IMR-90 (cell line): Measurements from ENCODE around the gene LGALSL. TPM values are rescaled to one million over a fixed set of nuclear protein-coding genes. Genes with fewer than 3 reads are reported as not detected.

Experiments used
- ATAC-seq: fragments of 200-7000 bp; cut with Tn5 transposase; 2 replicates; pipeline ENCODE4 v1.9.1; 2020; ENCODE audit warnings: low read depth, mild to moderate bottlenecking, moderate library complexity
- BruUV-seq: library from RNA; stranded (reverse); fragments of 400-500 nt; replicated peaks from 2 replicates; lab custom pipeline; 2021; lab: Mats Ljungman, UMichigan
- CTCF ChIA-PET: fragments of 300-600 bp; formaldehyde crosslinking; extraction: SDS; loops from one replicate; lab custom pipeline; 2021; ENCODE audit warnings: antibody characterized with exemption; lab: Yijun Ruan, JAX
- POLR2A ChIA-PET: fragments of 300-600 bp; sonication (Branson Sonifier 250); formaldehyde crosslinking; loops from one replicate; lab custom pipeline; 2022; ENCODE audit warnings: antibody characterized with exemption; ENCODE audit not compliant: unreplicated experiment; lab: Charles Lee
- DNase-seq: peaks from one replicate; pipeline ENCODE4 v3.0.0; 2013
- H2AFZ ChIP-seq: replicated peaks from 2 replicates; pipeline ENCODE3; 2013; ENCODE audit warnings: low read length, mild to moderate bottlenecking; ENCODE audit not compliant: poor library complexity
- H2AK5ac ChIP-seq: 2 replicates; pipeline ENCODE4 v1.6.1; 2013; ENCODE audit warnings: low read depth, low read length, inconsistent platforms
- H2AK9ac ChIP-seq: replicated peaks from 2 replicates; pipeline ENCODE3; 2013; ENCODE audit warnings: mild to moderate bottlenecking, low read depth, low read length, moderate library complexity; ENCODE audit not compliant: poor library complexity
- H2BK120ac ChIP-seq: 2 replicates; pipeline ENCODE4 v1.6.1; 2013; ENCODE audit warnings: low read depth, low read length, inconsistent platforms
- H2BK15ac ChIP-seq: 3 replicates; pipeline ENCODE4 v1.6.1; 2013; ENCODE audit warnings: low read depth, low read length, inconsistent platforms
- H2BK20ac ChIP-seq: 2 replicates; pipeline ENCODE4 v1.6.1; 2013; ENCODE audit warnings: low read depth, mild to moderate bottlenecking, inconsistent platforms, low read length, moderate library complexity
- H2BK5ac ChIP-seq: 2 replicates; pipeline ENCODE4 v1.6.1; 2013; ENCODE audit warnings: mild to moderate bottlenecking, low read depth, low read length, inconsistent platforms; ENCODE audit not compliant: poor library complexity, severe bottlenecking
- H3K14ac ChIP-seq: replicated peaks from 2 replicates; pipeline ENCODE4 v1.6.1; 2013; ENCODE audit warnings: low read depth, low read length, inconsistent platforms
- H3K18ac ChIP-seq: 2 replicates; pipeline ENCODE4 v1.6.1; 2013; ENCODE audit warnings: low read depth, low read length, control low read depth
- H3K23ac ChIP-seq: 2 replicates; pipeline ENCODE4 v1.6.1; 2013; ENCODE audit warnings: low read depth, low read length, inconsistent platforms
- H3K27ac ChIP-seq: 2 replicates; pipeline ENCODE4 v1.5.1; 2013; ENCODE audit warnings: mild to moderate bottlenecking, control low read depth, low read length; ENCODE audit not compliant: insufficient read depth
- H3K27me3 ChIP-seq: 2 replicates; pipeline ENCODE4 v1.6.1; 2013; ENCODE audit warnings: low read length; ENCODE audit not compliant: control insufficient read depth, insufficient read depth
- H3K36me3 ChIP-seq: 2 replicates; pipeline ENCODE4 v1.6.1; 2013; ENCODE audit warnings: low read length, mixed read lengths; ENCODE audit not compliant: control insufficient read depth, insufficient read depth
- H3K4ac ChIP-seq: 2 replicates; pipeline ENCODE4 v1.6.1; 2013; ENCODE audit warnings: low read depth, low read length, inconsistent platforms
- H3K4me1 ChIP-seq: 2 replicates; pipeline ENCODE4 v1.6.1; 2013; ENCODE audit warnings: low read length, mixed read lengths; ENCODE audit not compliant: control insufficient read depth, insufficient read depth
- H3K4me2 ChIP-seq: 2 replicates; pipeline ENCODE4 v1.6.1; 2013; ENCODE audit warnings: low read depth, mild to moderate bottlenecking, control low read depth, low read length, moderate library complexity
- H3K4me3 ChIP-seq: 2 replicates; pipeline ENCODE4 v1.5.1; 2013; ENCODE audit warnings: low read depth, mild to moderate bottlenecking, control low read depth, low read length, moderate library complexity; ENCODE audit not compliant: insufficient read depth
- H3K56ac ChIP-seq: 2 replicates; pipeline ENCODE4 v1.6.1; 2013; ENCODE audit warnings: low read length, inconsistent platforms; ENCODE audit not compliant: insufficient read depth; ENCODE audit errors: extremely low read depth
- H3K79me1 ChIP-seq, 2 experiments: 2 replicates each; pipeline ENCODE4 v1.6.1; 2013; ENCODE audit warnings: low read length in 2 of 2, inconsistent platforms in 1 of 2, low read depth in 1 of 2
- H3K9ac ChIP-seq: 2 replicates; pipeline ENCODE4 v1.6.1; 2013; ENCODE audit warnings: low read depth, low read length, control low read depth
- H3K9me1 ChIP-seq: 2 replicates; pipeline ENCODE4 v1.6.1; 2013; ENCODE audit warnings: low read length, inconsistent platforms; ENCODE audit not compliant: insufficient read depth
- H3K9me3 ChIP-seq: 2 replicates; pipeline ENCODE4 v1.6.1; 2013; ENCODE audit warnings: low read length; ENCODE audit not compliant: control insufficient read depth, insufficient read depth
- H4K20me1 ChIP-seq: 2 replicates; pipeline ENCODE4 v1.6.1; 2013; ENCODE audit warnings: low read length, inconsistent platforms; ENCODE audit not compliant: insufficient read depth
- H4K5ac ChIP-seq: 2 replicates; pipeline ENCODE4 v1.6.1; 2013; ENCODE audit warnings: mild to moderate bottlenecking, low read depth, low read length, control low read depth
- H4K8ac ChIP-seq, 2 experiments: 2 replicates each; pipeline ENCODE4 v1.6.1; 2013; ENCODE audit warnings: low read depth in 2 of 2, low read length in 2 of 2, control low read depth in 1 of 2, inconsistent platforms in 1 of 2
- H4K91ac ChIP-seq: 2 replicates; pipeline ENCODE4 v1.6.1; 2013; ENCODE audit warnings: low read depth, low read length, inconsistent platforms; ENCODE audit not compliant: insufficient read depth
- CEBPB ChIP-seq: IDR thresholded peaks from 2 replicates; pipeline ENCODE4 v1.6.1; 2012; ENCODE audit warnings: low read depth, low read length, improper control_type of control experiment
- POLR2A ChIP-seq: IDR thresholded peaks from 2 replicates; pipeline ENCODE4 v1.6.1; 2012; ENCODE audit warnings: mild to moderate bottlenecking, low read depth, low read length
- RFX5 ChIP-seq: IDR thresholded peaks from 2 replicates; pipeline ENCODE4 v1.8.0; 2012; ENCODE audit warnings: low read depth, mild to moderate bottlenecking, low read length, moderate library complexity
- WGBS, 2 experiments: methylation state at CpG; one replicate each; pipeline versions ENCODE4 v1.1.5 to v1.1.7; 2013; ENCODE audit warnings: missing lambda C conversion rate in 2 of 2; ENCODE audit not compliant: insufficient read length in 1 of 2; ENCODE audit errors: extremely low coverage in 2 of 2; 5-methylcytosine and 5-hydroxymethylcytosine counted together
- dilution Hi-C: fragments of 300-500 bp; cut with HindIII; formaldehyde crosslinking; loops from one replicate; pipeline ENCODE4 v1.14.3; 2018; ENCODE audit warnings: low sequenced_read_pairs; ENCODE audit not compliant: unreplicated experiment
- in situ Hi-C: fragments of 300-500 bp; cut with MboI; formaldehyde crosslinking; loops from 3 replicates; pipeline ENCODE4 v1.14.3; 2019; ENCODE audit warnings: low sequenced_read_pairs, inconsistent platforms, mixed read lengths
- intact Hi-C: fragments of 100-400 bp; cut with micrococcal nuclease; formaldehyde crosslinking; loops from 2 replicates; pipeline ENCODE4 v1.10.0; 2022
- polyA plus RNA-seq, 3 experiments: library from polyadenylated mRNA; depleted of rRNA; stranded (reverse); fragments of >200 nt; gene quantifications; 2 replicates each; pipeline ENCODE4 v1.2.3, GENCODE V29; 2012; ENCODE audit warnings: low replicate concordance in 1 of 3
- total RNA-seq: library from RNA; depleted of rRNA; stranded (reverse); fragments of >200 nt; gene quantifications from 2 replicates; pipeline ENCODE4 v1.2.3, GENCODE V29; 2012

Gene LGALSL
- total and polyA plus RNA-seq, 2 of the 4 experiments (the other 2 are of a cell fraction) = 0.86 to 2.9 TPM

GRCh38 chr2:64414736-64415435 is 39.1 kb upstream of the LGALSL start:
- intact Hi-C loops = no loop called here
- H2AK5ac ChIP-seq = no peak overlapping the region
- no TSS peak for BruUV-seq
- H3K9me1 ChIP-seq = no peaks in the 10 kb centered on the region
- POLR2A ChIA-PET = no interaction called here
- DNase-seq (no peak), ATAC-seq (no peak)
- H3K18ac ChIP-seq = no peak overlapping the region
- no peaks in the 10 kb centered on the region for H4K20me1 ChIP-seq
- peaks cover 48% of the 10 kb centered on the region for H3K27me3 ChIP-seq
- no peak overlapping the region for H2AFZ ChIP-seq
- dilution Hi-C loops = no loop called here
- no peak overlapping the region for H3K4me3 ChIP-seq
- no peak overlapping the region for H2BK5ac ChIP-seq
- H3K14ac ChIP-seq = no peak overlapping the region
- H3K56ac ChIP-seq = no peak overlapping the region
- H3K4ac ChIP-seq = no peak overlapping the region
- H3K36me3 ChIP-seq = no peaks in the 10 kb centered on the region
- H4K5ac ChIP-seq = no peak overlapping the region
- H3K79me1 ChIP-seq = no peaks in the 10 kb centered on the region
- no peak overlapping the region for H3K27ac ChIP-seq
- TF ChIP-seq RFX5 (no peak), POLR2A (no peak), CEBPB (peak; percentile 71)
- H4K91ac ChIP-seq = no peak overlapping the region
- no peak overlapping the region for H3K4me2 ChIP-seq
- H2AK9ac ChIP-seq = no peak overlapping the region
- H2BK20ac ChIP-seq = no peak overlapping the region
- no peaks in the 10 kb centered on the region for H3K4me1 ChIP-seq
- no peak overlapping the region for H2BK15ac ChIP-seq
- H2BK120ac ChIP-seq = no peak overlapping the region
- CTCF ChIA-PET = no interaction called here
- no peaks in the 10 kb centered on the region for H3K9me3 ChIP-seq
- no peak overlapping the region for H3K9ac ChIP-seq
- in situ Hi-C loops = no loop called here
- no peak overlapping the region for H4K8ac ChIP-seq
- H3K23ac ChIP-seq = no peak overlapping the region
- no CpG with 5 or more reads among the region's 7 CpGs for WGBS, 2 experiments
